CD14-positive monocyte (primary cell): ENCODE results near the gene ZDHHC7. TPM values are rescaled to one million over a fixed set of nuclear protein-coding genes. Genes with fewer than 3 reads are reported as not detected.
A peak's percentile ranks its signal among the peaks of the same experiment; 100 is the strongest.

ENCODE experiments used
- DNase-seq, 3 donors: peaks; one replicate each; pipeline ENCODE4 v3.0.0-alpha.2; 2011 to 2022
- H2AFZ ChIP-seq: 2 replicates; pipeline ENCODE4 v1.6.0; 2012; ENCODE audit warnings: mild to moderate bottlenecking, low read depth, low read length, inconsistent platforms; ENCODE audit not compliant: insufficient read depth, poor library complexity, severe bottlenecking
- H3K27ac ChIP-seq, 2 donors: 1 replicate in 1 of 2; 2 replicates in 1 of 2; pipeline ENCODE4 v1.5.1; 2012 to 2013; ENCODE audit warnings: low read length in 2 of 2, control low read depth in 1 of 2, inconsistent platforms in 1 of 2, low read depth in 1 of 2, mild to moderate bottlenecking in 1 of 2
- H3K27me3 ChIP-seq, 2 donors: one replicate each; pipeline versions ENCODE4 v1.6.0 to v1.6.1; 2011 to 2013; ENCODE audit warnings: low read length in 2 of 2; ENCODE audit not compliant: control insufficient read depth in 2 of 2, insufficient read depth in 2 of 2
- H3K36me3 ChIP-seq, 2 donors: replicated peaks in 1 of 2; 1 replicate in 1 of 2; 2 replicates in 1 of 2; pipeline versions ENCODE4 v1.5.1 to v1.6.1; 2012 to 2013; ENCODE audit warnings: low read length in 2 of 2, control low read depth in 1 of 2, inconsistent platforms in 1 of 2, mild to moderate bottlenecking in 1 of 2; ENCODE audit not compliant: insufficient read depth in 2 of 2, control insufficient read depth in 1 of 2
- H3K4me1 ChIP-seq, 2 donors: 1 replicate in 1 of 2; 2 replicates in 1 of 2; pipeline versions ENCODE4 v1.5.1 to v1.6.1; 2012 to 2013; ENCODE audit warnings: low read length in 2 of 2, control low read depth in 1 of 2, inconsistent platforms in 1 of 2, mild to moderate bottlenecking in 1 of 2, moderate library complexity in 1 of 2; ENCODE audit not compliant: insufficient read depth in 2 of 2, control insufficient read depth in 1 of 2
- H3K4me2 ChIP-seq: replicated peaks from 2 replicates; pipeline ENCODE3; 2012; ENCODE audit warnings: low read length, moderate library complexity, mild to moderate bottlenecking; ENCODE audit not compliant: poor library complexity, severe bottlenecking; ENCODE audit errors: extremely low read depth
- H3K4me3 ChIP-seq, 3 experiments: fragments of 200-600 bp in 1 of 3; sonication (generic) in 1 of 3; replicated peaks in 1 of 3; 1 replicate in 2 of 3; 2 replicates in 1 of 3; pipeline ENCODE4 v1.5.1; 2011 to 2013; ENCODE audit warnings: low read length in 3 of 3, mild to moderate bottlenecking in 3 of 3, control low read depth in 2 of 3, low read depth in 2 of 3, inconsistent platforms in 1 of 3, moderate library complexity in 1 of 3
- H3K79me2 ChIP-seq: 2 replicates; pipeline ENCODE4 v1.6.0; 2012; ENCODE audit warnings: mild to moderate bottlenecking, control low read depth, inconsistent platforms, low read length, moderate library complexity; ENCODE audit not compliant: insufficient read depth
- H3K9ac ChIP-seq: 2 replicates; pipeline ENCODE4 v1.6.0; 2017; ENCODE audit warnings: low read length, mild to moderate bottlenecking; ENCODE audit not compliant: insufficient read depth, poor library complexity, severe bottlenecking
- H3K9me3 ChIP-seq, 2 donors: replicated peaks in 1 of 2; 1 replicate in 1 of 2; 2 replicates in 1 of 2; pipeline versions ENCODE4 v1.5.1 to v1.6.1; 2012 to 2013; ENCODE audit warnings: low read length in 2 of 2, control low read depth in 1 of 2; ENCODE audit not compliant: control insufficient read depth in 1 of 2, insufficient read depth in 1 of 2
- H4K20me1 ChIP-seq: 2 replicates; pipeline ENCODE4 v1.6.0; 2012; ENCODE audit warnings: mild to moderate bottlenecking, low read length, control low read depth, moderate library complexity; ENCODE audit not compliant: insufficient read depth
- H3K27ac Mint-ChIP-seq, 7 donors: one replicate each; pipeline ENCODE4 v1.8.0; 2020; ENCODE audit warnings: mild to moderate bottlenecking in 7 of 7, mixed read lengths in 7 of 7, moderate library complexity in 6 of 7, inconsistent platforms in 2 of 7
- H3K27me3 Mint-ChIP-seq, 3 donors: one replicate each; pipeline ENCODE4 v1.8.0; 2021 to 2022; ENCODE audit warnings: low read depth in 3 of 3, mild to moderate bottlenecking in 3 of 3, mixed read lengths in 3 of 3, moderate library complexity in 3 of 3, inconsistent platforms in 1 of 3
- H3K36me3 Mint-ChIP-seq, 2 donors: one replicate each; pipeline ENCODE4 v1.8.0; 2020; ENCODE audit warnings: mixed read lengths in 2 of 2, inconsistent platforms in 1 of 2, mild to moderate bottlenecking in 1 of 2
- H3K4me1 Mint-ChIP-seq: one replicate; pipeline ENCODE4 v1.8.0; 2020; ENCODE audit warnings: mild to moderate bottlenecking, mixed read lengths
- H3K4me3 Mint-ChIP-seq, 2 donors: one replicate each; pipeline ENCODE4 v1.8.0; 2020; ENCODE audit warnings: mild to moderate bottlenecking in 2 of 2, mixed read lengths in 2 of 2, moderate library complexity in 1 of 2
- H3K9me3 Mint-ChIP-seq, 7 donors: one replicate each; pipeline ENCODE4 v1.8.0; 2020 to 2022; ENCODE audit warnings: mixed read lengths in 7 of 7, mild to moderate bottlenecking in 6 of 7, moderate library complexity in 6 of 7, inconsistent platforms in 2 of 7
- CTCF ChIP-seq: fragments of 200-600 bp; IDR thresholded peaks from one replicate; pipeline ENCODE4 v1.8.0; 2022; ENCODE audit warnings: antibody characterized with exemption, mild to moderate bottlenecking
- WGBS: methylation state at CpG from one replicate; pipeline ENCODE4 v1.1.5; 2013; ENCODE audit warnings: missing lambda C conversion rate; ENCODE audit not compliant: insufficient coverage; 5-methylcytosine and 5-hydroxymethylcytosine counted together
- intact Hi-C, 2 donors: fragments of 100-400 bp; cut with micrococcal nuclease; formaldehyde crosslinking; loops; one replicate each; pipeline versions ENCODE4 v1.15.0 to v1.15.1; 2023
- polyA plus RNA-seq, 3 donors: library from polyadenylated mRNA; depleted of rRNA in 1 of 3; unstranded in 2 of 3; stranded (reverse) in 1 of 3; fragments of 300-500 nt in 2 of 3; fragments of >200 nt in 1 of 3; fragmentation: Illumina TruSeq in 2 of 3; gene quantifications; 1 replicate in 2 of 3; 2 replicates in 1 of 3; pipeline ENCODE4 v1.2.3, GENCODE V29; 2012 to 2021

The ZDHHC7 gene
- polyA plus RNA-seq, 3 donors, result 99.7 to 189 (median 129) TPM

- no peak overlapping the region for H3K27ac ChIP-seq
- peaks cover 100% of the 10 kb centered on the region for H4K20me1 ChIP-seq
- peaks cover 93% of the 10 kb centered on the region for H3K79me2 ChIP-seq
- H3K36me3 Mint-ChIP-seq, result peaks cover 75 to 78% of the 10 kb centered on the region in 2 donors
- WGBS, result 96% methylated on average over 4 of the region's 6 CpGs
- H3K4me1 ChIP-seq, result peaks cover 28 to 29% of the 10 kb centered on the region in 2 donors
- no peaks in the 10 kb centered on the region for H3K9me3 ChIP-seq
- H3K27me3 Mint-ChIP-seq, result peaks cover 0 to 7% (median 1%) of the 10 kb centered on the region in 3 donors
- H3K9ac ChIP-seq, result no peak overlapping the region
- H3K4me2 ChIP-seq, result no peak overlapping the region
- no peak overlapping the region for H3K4me3 Mint-ChIP-seq
- intact Hi-C loops, result no loop called here
- H3K4me1 Mint-ChIP-seq, result peaks cover 36% of the 10 kb centered on the region
- H3K4me3 ChIP-seq, result no peak overlapping the region
- peaks cover 58 to 94% of the 10 kb centered on the region in 2 donors for H3K36me3 ChIP-seq
- H3K27ac Mint-ChIP-seq, result peak overlapping the region in 1 of 7 donors; percentile 46
- no peaks in the 10 kb centered on the region for H3K27me3 ChIP-seq
- no peaks in the 10 kb centered on the region for H3K9me3 Mint-ChIP-seq
- no peak overlapping the region for H2AFZ ChIP-seq
- TF ChIP-seq CTCF, result no peak
- DNase-seq, result no peak
Observed at GRCh38 chr16:85040685-85041084, 29.4 kb upstream of the ZDHHC7 start.

GRCh38 chr16:85037721-85038120 is 26.4 kb upstream of the ZDHHC7 start:
- intact Hi-C loops, result loop anchor here (5.0 to 10.0 kb wide), 2 partner anchors 40 to 47 kb away; no protein-coding TSS in a partner anchor
- Histone ChIP-seq H3K27me3 (no peaks in the 10 kb centered on the region), H2AFZ (no peak overlapping the region), H3K9ac (no peak overlapping the region), H3K79me2 (peaks cover 96% of the 10 kb centered on the region), H3K36me3 (peaks cover 75 to 93% of the 10 kb centered on the region in 2 donors), H3K9me3 (no peaks in the 10 kb centered on the region), H3K4me1 (peaks cover 25 to 30% of the 10 kb centered on the region in 2 donors), H4K20me1 (peaks cover 100% of the 10 kb centered on the region), H3K27ac (no peak overlapping the region), H3K4me3 (no peak overlapping the region), H3K4me2 (no peak overlapping the region)
- no peak for TF ChIP-seq CTCF
- DNase-seq, result no peak
- no peaks in the 10 kb centered on the region for H3K9me3 Mint-ChIP-seq
- WGBS, result 87% methylated on average over 3 of the region's 5 CpGs
- H3K4me1 Mint-ChIP-seq, result peaks cover 49% of the 10 kb centered on the region
- peaks cover 81 to 87% of the 10 kb centered on the region in 2 donors for H3K36me3 Mint-ChIP-seq
- H3K4me3 Mint-ChIP-seq, result no peak overlapping the region
- no peak overlapping the region for H3K27ac Mint-ChIP-seq
- peaks cover 0 to 2% (median 1%) of the 10 kb centered on the region in 3 donors for H3K27me3 Mint-ChIP-seq
